HL-60 (cell line): ENCODE results near the gene EIF6.

Experiments
- DNase-seq, 2 experiments: peaks; one replicate each; pipeline ENCODE4 v3.0.0-alpha.2; 2010 to 2020; ENCODE audit warnings: low read depth in 1 of 2, low spot score in 1 of 2
- H3K27ac ChIP-seq: fragments of 250-450 bp; sonication (Bioruptor Pico); replicated peaks from 2 replicates; pipeline ENCODE4 v1.5.1; 2020; ENCODE audit warnings: mild to moderate bottlenecking, moderate library complexity
- H3K27me3 ChIP-seq: fragments of 250-450 bp; sonication (Bioruptor Pico); 2 replicates; pipeline ENCODE4 v1.5.1; 2021; ENCODE audit warnings: mild to moderate bottlenecking, moderate library complexity; ENCODE audit not compliant: insufficient read depth, poor library complexity, severe bottlenecking
- H3K4me3 ChIP-seq: replicated peaks from 2 replicates; pipeline ENCODE4 v1.5.1; 2011; ENCODE audit warnings: mild to moderate bottlenecking, control low read depth, low read length; ENCODE audit not compliant: insufficient read depth
- GABPA ChIP-seq: IDR thresholded peaks from 2 replicates; pipeline ENCODE4 v1.6.1; 2012; ENCODE audit warnings: low read depth
- POLR2AphosphoS5 ChIP-seq: IDR thresholded peaks from 2 replicates; pipeline ENCODE4 v1.6.1; 2012; ENCODE audit warnings: low read depth
- SPI1 ChIP-seq: IDR thresholded peaks from 2 replicates; pipeline ENCODE4 v1.6.1; 2012; ENCODE audit warnings: low read depth, mild to moderate bottlenecking, borderline replicate concordance
- TF ChIP-seq, protein P1 (sequence below): IDR thresholded peaks from one replicate; pipeline ENCODE4 v1.5.1; 2011; ENCODE audit warnings: low read length, control low read depth, inconsistent platforms; ENCODE audit not compliant: insufficient read depth
- TF ChIP-seq, protein P2 (sequence below): IDR thresholded peaks from 2 replicates; pipeline ENCODE4 v1.6.1; 2012; ENCODE audit warnings: low read depth; ENCODE audit not compliant: insufficient replicate concordance

The EIF6 gene

DNA sequence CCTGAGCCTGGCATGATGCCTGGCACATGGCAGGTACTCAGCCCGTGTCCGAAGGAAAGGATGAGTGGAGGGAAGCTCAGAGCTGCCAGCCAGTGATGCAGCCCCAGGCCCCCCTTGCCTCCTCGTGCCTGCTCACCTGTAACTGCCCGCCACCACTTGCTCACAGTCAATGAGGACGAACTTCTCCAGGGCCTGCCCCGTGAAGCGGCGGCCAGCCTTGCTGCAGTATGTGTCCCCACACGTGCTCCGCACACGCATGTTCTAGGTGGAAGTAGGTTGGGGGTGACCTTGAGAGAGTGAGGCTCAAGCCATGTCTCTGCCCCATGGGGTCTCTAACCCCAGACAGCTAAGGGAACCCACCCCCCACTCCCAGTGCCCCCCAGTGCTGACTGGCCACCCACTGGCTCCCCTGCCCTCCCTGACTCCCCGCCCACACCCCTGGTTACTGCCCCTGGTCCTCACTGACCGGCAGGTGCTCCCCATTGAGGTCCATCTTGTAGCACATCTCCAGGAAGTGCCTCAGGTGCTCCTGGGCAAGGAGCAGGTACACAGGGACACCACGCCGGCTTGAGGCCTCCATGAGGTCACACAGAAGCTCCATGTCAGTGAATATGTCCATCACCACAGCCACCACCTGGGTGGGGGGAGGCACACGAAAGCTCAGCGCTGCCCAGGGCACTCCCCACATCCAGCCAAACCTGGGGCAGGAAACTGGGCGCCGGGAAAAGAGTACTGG lies 3.9 kb upstream of the EIF6 start:
- H3K27me3 ChIP-seq, result no peaks in the 10 kb centered on the region
- no peak overlapping the region for H3K27ac ChIP-seq
- DNase-seq, result no peak
- TF ChIP-seq, protein P1, sequence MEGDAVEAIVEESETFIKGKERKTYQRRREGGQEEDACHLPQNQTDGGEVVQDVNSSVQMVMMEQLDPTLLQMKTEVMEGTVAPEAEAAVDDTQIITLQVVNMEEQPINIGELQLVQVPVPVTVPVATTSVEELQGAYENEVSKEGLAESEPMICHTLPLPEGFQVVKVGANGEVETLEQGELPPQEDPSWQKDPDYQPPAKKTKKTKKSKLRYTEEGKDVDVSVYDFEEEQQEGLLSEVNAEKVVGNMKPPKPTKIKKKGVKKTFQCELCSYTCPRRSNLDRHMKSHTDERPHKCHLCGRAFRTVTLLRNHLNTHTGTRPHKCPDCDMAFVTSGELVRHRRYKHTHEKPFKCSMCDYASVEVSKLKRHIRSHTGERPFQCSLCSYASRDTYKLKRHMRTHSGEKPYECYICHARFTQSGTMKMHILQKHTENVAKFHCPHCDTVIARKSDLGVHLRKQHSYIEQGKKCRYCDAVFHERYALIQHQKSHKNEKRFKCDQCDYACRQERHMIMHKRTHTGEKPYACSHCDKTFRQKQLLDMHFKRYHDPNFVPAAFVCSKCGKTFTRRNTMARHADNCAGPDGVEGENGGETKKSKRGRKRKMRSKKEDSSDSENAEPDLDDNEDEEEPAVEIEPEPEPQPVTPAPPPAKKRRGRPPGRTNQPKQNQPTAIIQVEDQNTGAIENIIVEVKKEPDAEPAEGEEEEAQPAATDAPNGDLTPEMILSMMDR, result no peak
- TF ChIP-seq SPI1, result no peak
- TF ChIP-seq, protein P2, sequence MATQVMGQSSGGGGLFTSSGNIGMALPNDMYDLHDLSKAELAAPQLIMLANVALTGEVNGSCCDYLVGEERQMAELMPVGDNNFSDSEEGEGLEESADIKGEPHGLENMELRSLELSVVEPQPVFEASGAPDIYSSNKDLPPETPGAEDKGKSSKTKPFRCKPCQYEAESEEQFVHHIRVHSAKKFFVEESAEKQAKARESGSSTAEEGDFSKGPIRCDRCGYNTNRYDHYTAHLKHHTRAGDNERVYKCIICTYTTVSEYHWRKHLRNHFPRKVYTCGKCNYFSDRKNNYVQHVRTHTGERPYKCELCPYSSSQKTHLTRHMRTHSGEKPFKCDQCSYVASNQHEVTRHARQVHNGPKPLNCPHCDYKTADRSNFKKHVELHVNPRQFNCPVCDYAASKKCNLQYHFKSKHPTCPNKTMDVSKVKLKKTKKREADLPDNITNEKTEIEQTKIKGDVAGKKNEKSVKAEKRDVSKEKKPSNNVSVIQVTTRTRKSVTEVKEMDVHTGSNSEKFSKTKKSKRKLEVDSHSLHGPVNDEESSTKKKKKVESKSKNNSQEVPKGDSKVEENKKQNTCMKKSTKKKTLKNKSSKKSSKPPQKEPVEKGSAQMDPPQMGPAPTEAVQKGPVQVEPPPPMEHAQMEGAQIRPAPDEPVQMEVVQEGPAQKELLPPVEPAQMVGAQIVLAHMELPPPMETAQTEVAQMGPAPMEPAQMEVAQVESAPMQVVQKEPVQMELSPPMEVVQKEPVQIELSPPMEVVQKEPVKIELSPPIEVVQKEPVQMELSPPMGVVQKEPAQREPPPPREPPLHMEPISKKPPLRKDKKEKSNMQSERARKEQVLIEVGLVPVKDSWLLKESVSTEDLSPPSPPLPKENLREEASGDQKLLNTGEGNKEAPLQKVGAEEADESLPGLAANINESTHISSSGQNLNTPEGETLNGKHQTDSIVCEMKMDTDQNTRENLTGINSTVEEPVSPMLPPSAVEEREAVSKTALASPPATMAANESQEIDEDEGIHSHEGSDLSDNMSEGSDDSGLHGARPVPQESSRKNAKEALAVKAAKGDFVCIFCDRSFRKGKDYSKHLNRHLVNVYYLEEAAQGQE, result no peak
- TF ChIP-seq GABPA, result no peak
- TF ChIP-seq POLR2AphosphoS5, result no peak
- H3K4me3 ChIP-seq, result no peak overlapping the region

DNA sequence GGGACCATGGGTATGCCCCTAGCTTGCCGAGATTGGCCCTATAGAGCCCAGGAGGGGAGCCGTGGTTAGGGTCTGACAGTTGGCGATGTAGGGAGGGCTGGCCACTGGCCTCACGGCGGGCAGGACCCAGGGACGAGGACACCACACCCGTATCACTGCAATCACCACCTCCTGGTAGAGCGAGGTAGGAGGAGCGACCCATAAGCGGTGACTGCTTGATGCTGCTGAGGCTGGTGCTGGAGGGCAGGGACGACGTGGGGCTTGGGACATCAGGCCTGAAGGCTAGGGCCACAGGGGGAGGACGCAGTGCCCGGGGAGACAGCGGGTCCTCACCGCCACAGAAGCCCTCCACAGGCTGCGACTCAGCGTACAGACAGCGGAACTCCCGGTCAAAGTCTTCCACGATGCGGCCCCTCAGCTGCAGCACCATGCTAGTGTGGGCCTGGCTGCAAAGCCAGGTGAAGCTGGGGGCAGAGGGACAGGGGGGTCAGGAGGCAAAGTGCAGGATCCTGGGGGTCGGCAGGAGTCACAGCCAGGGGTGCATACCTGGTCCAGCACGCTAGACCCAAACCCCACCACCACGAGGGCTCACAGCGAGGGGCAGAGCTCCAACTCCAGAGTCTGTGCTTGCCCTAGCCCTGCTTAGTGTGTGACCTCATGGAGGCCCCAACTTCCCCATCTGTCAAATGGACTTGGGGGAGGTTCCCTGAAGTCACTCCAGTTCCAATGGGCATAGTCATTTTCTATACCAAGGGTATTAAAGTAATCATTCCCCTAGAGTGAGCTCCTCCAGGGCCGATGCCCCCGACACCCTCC lies 3.1 kb upstream of the EIF6 start:
- no peak for DNase-seq
- H3K27ac ChIP-seq, result no peak overlapping the region
- no peak overlapping the region for H3K4me3 ChIP-seq
- TF ChIP-seq POLR2AphosphoS5 (no peak), GABPA (no peak), SPI1 (no peak)
- TF ChIP-seq, protein P2, result no peak
- TF ChIP-seq, protein P1, result no peak
- H3K27me3 ChIP-seq, result no peaks in the 10 kb centered on the region

DNA sequence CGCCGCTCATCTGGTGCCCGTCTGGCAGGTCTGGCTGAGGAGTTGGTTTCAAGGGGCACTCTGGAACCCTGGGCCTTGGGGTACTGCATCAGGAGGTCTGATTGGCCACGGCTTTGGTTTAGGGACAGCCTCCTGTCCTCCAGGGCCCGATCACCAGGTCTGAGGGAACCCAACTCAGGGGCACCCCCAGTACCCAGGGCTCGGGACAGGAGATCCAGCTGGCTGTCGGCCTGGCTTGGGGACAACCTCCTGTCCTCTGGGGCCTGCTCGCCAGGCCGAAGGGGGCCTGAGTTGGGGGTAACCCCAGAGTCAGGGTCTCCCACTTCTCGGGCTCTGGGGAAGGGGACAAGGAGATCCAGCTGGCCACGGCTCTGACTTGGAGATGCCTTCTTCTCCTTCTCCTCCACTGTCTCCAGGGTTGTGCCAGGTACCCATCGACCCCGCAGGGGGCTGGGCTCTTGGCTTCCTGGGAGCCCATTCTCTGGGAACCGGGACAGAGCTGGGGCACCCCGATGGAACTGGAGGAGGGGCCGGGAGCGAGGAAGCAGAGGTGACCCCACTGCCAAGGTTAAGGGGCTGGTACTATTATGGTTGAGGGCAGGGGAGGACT lies 2.4 kb upstream of the EIF6 start:
- H3K27me3 ChIP-seq, result no peaks in the 10 kb centered on the region
- no peak for DNase-seq
- TF ChIP-seq GABPA (no peak), SPI1 (no peak), POLR2AphosphoS5 (no peak)
- TF ChIP-seq, protein P1, result no peak
- TF ChIP-seq, protein P2, result no peak

More for the DNA sequence above, 2.4 kb upstream of the EIF6 start:
- no peak overlapping the region for H3K4me3 ChIP-seq
- H3K27ac ChIP-seq, result no peak overlapping the region
